HepG2 (cell line): ENCODE measurements around the gene FBF1. TPM values are rescaled to one million over a fixed set of nuclear protein-coding genes. Genes with fewer than 3 reads are reported as not detected.
A peak's percentile ranks its signal among the peaks of the same experiment; 100 is the strongest.

ENCODE experiments used
- ATF5 ChIP-seq: sonication (generic); formaldehyde crosslinking; IDR thresholded peaks from 2 replicates; pipeline ENCODE4 v1.4.0; 2020; ENCODE audit warnings: mild to moderate bottlenecking, low read depth, missing genetic modification reagents
- E2F2 ChIP-seq: sonication (generic); formaldehyde crosslinking; IDR thresholded peaks from 2 replicates; pipeline ENCODE4 v1.4.0; 2020; ENCODE audit warnings: missing genetic modification reagents, borderline replicate concordance
- HCFC1 ChIP-seq: fragments of 150-350 bp; IDR thresholded peaks from 2 replicates; pipeline ENCODE4 v1.6.1; 2014; ENCODE audit warnings: low read depth, low read length
- HMG20A ChIP-seq: IDR thresholded peaks from 2 replicates; pipeline ENCODE4 v1.6.1; 2016; ENCODE audit warnings: borderline replicate concordance
- IRF9 ChIP-seq: sonication (generic); formaldehyde crosslinking; IDR thresholded peaks from 2 replicates; pipeline ENCODE4 v1.8.0; 2022; ENCODE audit warnings: missing genetic modification reagents, mild to moderate bottlenecking, borderline replicate concordance
- KLF16 ChIP-seq, 2 experiments: sonication (generic) in 1 of 2; formaldehyde crosslinking in 1 of 2; IDR thresholded peaks; 2 replicates each; pipeline versions ENCODE4 v1.6.1 to v1.8.0; 2016 to 2023; ENCODE audit warnings: missing genetic modification reagents in 2 of 2, missing compliant biosample characterization in 1 of 2
- MBD4 ChIP-seq: IDR thresholded peaks from 2 replicates; pipeline ENCODE4 v1.6.1; 2012; ENCODE audit warnings: low read length, inconsistent platforms, borderline replicate concordance
- MED8 ChIP-seq: sonication (generic); formaldehyde crosslinking; IDR thresholded peaks from 2 replicates; pipeline ENCODE4 v1.8.1; 2023; ENCODE audit warnings: mild to moderate bottlenecking, missing genetic modification reagents; ENCODE audit not compliant: insufficient replicate concordance
- MXD4 ChIP-seq: IDR thresholded peaks from 2 replicates; pipeline ENCODE4 v1.6.1; 2016; ENCODE audit warnings: mild to moderate bottlenecking, missing biosample characterization, missing genetic modification reagents
- NONO ChIP-seq, 2 experiments: fragments of 450-650 bp in 1 of 2; sonication (generic) in 1 of 2; formaldehyde crosslinking in 1 of 2; IDR thresholded peaks in 1 of 2; conservative IDR thresholded peaks in 1 of 2; 2 replicates each; pipeline versions ENCODE4 v1.6.1 to v1.8.0; 2017 to 2022; ENCODE audit warnings: mild to moderate bottlenecking in 1 of 2, missing genetic modification reagents in 1 of 2, moderate library complexity in 1 of 2
- PHB2 ChIP-seq: fragments of 450-650 bp; IDR thresholded peaks from 2 replicates; pipeline ENCODE4 v1.6.1; 2018; ENCODE audit not compliant: partially characterized antibody
- SP1 ChIP-seq, 2 experiments: fragments of 450-650 bp in 1 of 2; sonication (generic) in 1 of 2; formaldehyde crosslinking in 1 of 2; IDR thresholded peaks; 2 replicates each; pipeline versions ENCODE4 v1.4.0 to v1.6.1; 2016 to 2020; ENCODE audit warnings: missing genetic modification reagents in 1 of 2
- STAG1 ChIP-seq: sonication (generic); formaldehyde crosslinking; IDR thresholded peaks from 2 replicates; pipeline ENCODE4 v1.4.0; 2020; ENCODE audit warnings: missing genetic modification reagents
- ZNF18 ChIP-seq: sonication (generic); formaldehyde crosslinking; IDR thresholded peaks from 2 replicates; pipeline ENCODE4 v1.8.0; 2022; ENCODE audit warnings: mild to moderate bottlenecking, missing genetic modification reagents; ENCODE audit not compliant: insufficient replicate concordance
- ZNF570 ChIP-seq: sonication (generic); formaldehyde crosslinking; IDR thresholded peaks from 2 replicates; pipeline ENCODE4 v1.4.0; 2020; ENCODE audit warnings: mild to moderate bottlenecking, missing genetic modification reagents, borderline replicate concordance
- ZNF75D ChIP-seq: sonication (generic); formaldehyde crosslinking; IDR thresholded peaks from 2 replicates; pipeline ENCODE4 v1.8.1; 2023; ENCODE audit warnings: missing genetic modification reagents, mild to moderate bottlenecking, borderline replicate concordance
- ZSCAN21 ChIP-seq: sonication (generic); formaldehyde crosslinking; IDR thresholded peaks from 2 replicates; pipeline ENCODE4 v1.8.0; 2022; ENCODE audit warnings: mild to moderate bottlenecking, missing genetic modification reagents, moderate library complexity, borderline replicate concordance
- polyA plus RNA-seq, 8 experiments: library from polyadenylated mRNA; depleted of rRNA in 3 of 8; stranded (reverse) in 7 of 8; unstranded in 1 of 8; fragments of >200 nt; fragmentation: Illumina TruSeq in 4 of 8; extraction: Trizol in 4 of 8; gene quantifications; 2 replicates each; pipeline versions ENCODE4 v1.2.1 to v1.2.3, GENCODE V29; 2011 to 2016; ENCODE audit warnings: low read depth in 4 of 8, missing spikeins in 1 of 8, mixed read lengths in 1 of 8; ENCODE audit not compliant: insufficient read depth in 1 of 8
- total RNA-seq, 5 experiments: library from RNA; depleted of rRNA; stranded (reverse); fragments of >200 nt; fragmentation: Illumina TruSeq; extraction: Trizol; gene quantifications; 2 replicates each; pipeline ENCODE4 v1.2.3, GENCODE V29; 2016; ENCODE audit warnings: low read depth in 1 of 5
- TF ChIP-seq, protein P1 (sequence below): sonication (generic); formaldehyde crosslinking; IDR thresholded peaks from 2 replicates; pipeline ENCODE4 v1.4.0; 2020; ENCODE audit warnings: missing genetic modification reagents, borderline replicate concordance
- TF ChIP-seq, protein P2 (sequence below): IDR thresholded peaks from 2 replicates; pipeline ENCODE4 v1.6.1; 2016

FBF1 gene
- total and polyA plus RNA-seq, 2 of the 13 experiments (the other 11 are each of a cell fraction or from before 2014, with no cell fraction given): 2.4 to 8.1 TPM

- TF ChIP-seq SP1 (IDR thresholded peaks at IDR 0.05): no peak
- TF ChIP-seq SP1 (CRISPR knock-in tag; IDR thresholded peaks at IDR 0.05): no peak
- TF ChIP-seq, protein P1, sequence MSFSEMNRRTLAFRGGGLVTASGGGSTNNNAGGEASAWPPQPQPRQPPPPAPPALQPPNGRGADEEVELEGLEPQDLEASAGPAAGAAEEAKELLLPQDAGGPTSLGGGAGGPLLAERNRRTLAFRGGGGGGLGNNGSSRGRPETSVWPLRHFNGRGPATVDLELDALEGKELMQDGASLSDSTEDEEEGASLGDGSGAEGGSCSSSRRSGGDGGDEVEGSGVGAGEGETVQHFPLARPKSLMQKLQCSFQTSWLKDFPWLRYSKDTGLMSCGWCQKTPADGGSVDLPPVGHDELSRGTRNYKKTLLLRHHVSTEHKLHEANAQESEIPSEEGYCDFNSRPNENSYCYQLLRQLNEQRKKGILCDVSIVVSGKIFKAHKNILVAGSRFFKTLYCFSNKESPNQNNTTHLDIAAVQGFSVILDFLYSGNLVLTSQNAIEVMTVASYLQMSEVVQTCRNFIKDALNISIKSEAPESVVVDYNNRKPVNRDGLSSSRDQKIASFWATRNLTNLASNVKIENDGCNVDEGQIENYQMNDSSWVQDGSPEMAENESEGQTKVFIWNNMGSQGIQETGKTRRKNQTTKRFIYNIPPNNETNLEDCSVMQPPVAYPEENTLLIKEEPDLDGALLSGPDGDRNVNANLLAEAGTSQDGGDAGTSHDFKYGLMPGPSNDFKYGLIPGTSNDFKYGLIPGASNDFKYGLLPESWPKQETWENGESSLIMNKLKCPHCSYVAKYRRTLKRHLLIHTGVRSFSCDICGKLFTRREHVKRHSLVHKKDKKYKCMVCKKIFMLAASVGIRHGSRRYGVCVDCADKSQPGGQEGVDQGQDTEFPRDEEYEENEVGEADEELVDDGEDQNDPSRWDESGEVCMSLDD (CRISPR knock-in tag): no peak
- TF ChIP-seq E2F2 (CRISPR knock-in tag): no peak
- no peak for TF ChIP-seq ATF5 (CRISPR knock-in tag)
- no peak for TF ChIP-seq HMG20A (CRISPR knock-in tag)
- no peak for TF ChIP-seq ZNF75D (CRISPR knock-in tag)
- TF ChIP-seq MBD4: no peak
- peak in 1 of 2 experiments; percentile 0; a peak in 2 of 4 replicates for TF ChIP-seq KLF16 (CRISPR knock-in tag; IDR thresholded peaks at IDR 0.05)
- TF ChIP-seq ZSCAN21 (CRISPR knock-in tag): no peak
- TF ChIP-seq, protein P2, sequence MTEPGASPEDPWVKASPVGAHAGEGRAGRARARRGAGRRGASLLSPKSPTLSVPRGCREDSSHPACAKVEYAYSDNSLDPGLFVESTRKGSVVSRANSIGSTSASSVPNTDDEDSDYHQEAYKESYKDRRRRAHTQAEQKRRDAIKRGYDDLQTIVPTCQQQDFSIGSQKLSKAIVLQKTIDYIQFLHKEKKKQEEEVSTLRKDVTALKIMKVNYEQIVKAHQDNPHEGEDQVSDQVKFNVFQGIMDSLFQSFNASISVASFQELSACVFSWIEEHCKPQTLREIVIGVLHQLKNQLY (CRISPR knock-in tag): 0 out of 2 replicates have a peak, but pooled peaks have one; percentile 62
- TF ChIP-seq HCFC1: no peak
- no peak for TF ChIP-seq MED8 (CRISPR knock-in tag)
- TF ChIP-seq ZNF570 (CRISPR knock-in tag): no peak
- no peak for TF ChIP-seq ZNF18 (CRISPR knock-in tag)
- TF ChIP-seq PHB2: no peak
- no peak for TF ChIP-seq IRF9 (CRISPR knock-in tag)
- no peak for TF ChIP-seq NONO (IDR thresholded peaks at IDR 0.05)
- TF ChIP-seq NONO (CRISPR knock-in tag; conservative IDR thresholded peaks at IDR 0.05): 0 out of 2 replicates have a peak, but pooled peaks have one; percentile 28
- 0 out of 2 replicates have a peak, but pooled peaks have one; percentile 3 for TF ChIP-seq STAG1 (CRISPR knock-in tag)
- TF ChIP-seq MXD4 (CRISPR knock-in tag): peak; percentile 16; the same call in 1 of the 2 replicates
Measured at GRCh38 chr17:75976175-75976848, 35.5 kb upstream of the FBF1 start (continued).
